Neural progenitor cell (in vitro differentiated cells): ENCODE measurements around the gene FLT4. TPM values are rescaled to one million over a fixed set of nuclear protein-coding genes. Genes with fewer than 3 reads are reported as not detected.
A peak's percentile ranks its signal among the peaks of the same experiment; 100 is the strongest.

ENCODE experiments used
- DNase-seq: peaks from one replicate; pipeline ENCODE4 v3.0.0-alpha.2; 2016; ENCODE audit warnings: low spot score
- H2AFZ ChIP-seq: fragments of 200-600 bp; sonication (generic); replicated peaks from 2 replicates; pipeline ENCODE4 v1.6.1; 2016; ENCODE audit warnings: antibody characterized with exemption
- H3F3A ChIP-seq: fragments of 200-600 bp; sonication (generic); 2 replicates; pipeline ENCODE4 v1.6.1; 2016; ENCODE audit warnings: antibody characterized with exemption, low read depth
- H3K27ac ChIP-seq: fragments of 200-600 bp; sonication (generic); 2 replicates; pipeline ENCODE4 v1.5.1; 2016; ENCODE audit warnings: mild to moderate bottlenecking
- H3K27me3 ChIP-seq: fragments of 200-600 bp; sonication (generic); 2 replicates; pipeline ENCODE4 v1.6.1; 2016; ENCODE audit warnings: mild to moderate bottlenecking, moderate library complexity
- H3K36me3 ChIP-seq: fragments of 200-600 bp; sonication (generic); 2 replicates; pipeline ENCODE4 v1.5.1; 2016
- H3K4me1 ChIP-seq: fragments of 200-600 bp; sonication (generic); 2 replicates; pipeline ENCODE4 v1.6.1; 2016; ENCODE audit warnings: mixed run types
- H3K4me2 ChIP-seq: fragments of 200-600 bp; sonication (generic); 2 replicates; pipeline ENCODE4 v1.6.1; 2016
- H3K4me3 ChIP-seq: fragments of 200-600 bp; sonication (generic); 2 replicates; pipeline ENCODE4 v1.5.1; 2016
- H3K79me2 ChIP-seq: fragments of 200-600 bp; sonication (generic); 2 replicates; pipeline ENCODE4 v1.6.1; 2016; ENCODE audit warnings: low read depth
- H3K9ac ChIP-seq: fragments of 200-600 bp; sonication (generic); 2 replicates; pipeline ENCODE4 v1.6.1; 2016
- H3K9me3 ChIP-seq: fragments of 200-600 bp; sonication (generic); 2 replicates; pipeline ENCODE4 v1.5.1; 2016; ENCODE audit warnings: low read depth
- H4K20me1 ChIP-seq: fragments of 200-600 bp; sonication (generic); 2 replicates; pipeline ENCODE4 v1.6.1; 2016; ENCODE audit warnings: low read depth
- H3K27ac Mint-ChIP-seq: 3 replicates; pipeline ENCODE4 v1.8.0; 2021; ENCODE audit warnings: mixed read lengths
- H3K27me3 Mint-ChIP-seq: 2 replicates; pipeline ENCODE4 v1.8.0; 2022; ENCODE audit warnings: low read depth, mild to moderate bottlenecking, inconsistent platforms, moderate library complexity, mixed read lengths; ENCODE audit not compliant: insufficient read depth
- H3K36me3 Mint-ChIP-seq: 3 replicates; pipeline ENCODE4 v1.8.0; 2021; ENCODE audit warnings: mixed read lengths
- H3K4me1 Mint-ChIP-seq: 3 replicates; pipeline ENCODE4 v1.8.0; 2021; ENCODE audit warnings: mixed read lengths
- H3K4me3 Mint-ChIP-seq: 3 replicates; pipeline ENCODE4 v1.8.0; 2021; ENCODE audit warnings: mild to moderate bottlenecking, moderate library complexity, mixed read lengths
- H3K9me3 Mint-ChIP-seq: 3 replicates; pipeline ENCODE4 v1.8.0; 2020; ENCODE audit warnings: mixed read lengths
- EZH2 ChIP-seq: fragments of 200-600 bp; sonication (generic); IDR thresholded peaks from 2 replicates; pipeline ENCODE4 v1.6.1; 2017; ENCODE audit warnings: antibody characterized with exemption, mild to moderate bottlenecking, moderate library complexity
- EZH2phosphoT487 ChIP-seq: fragments of 200-600 bp; sonication (generic); IDR thresholded peaks from 2 replicates; pipeline ENCODE4 v1.6.1; 2017; ENCODE audit warnings: antibody characterized with exemption
- total RNA-seq: library from RNA; depleted of rRNA; stranded (reverse); fragments of >200 nt; gene quantifications from 2 replicates; pipeline ENCODE4 v1.2.3, GENCODE V29; 2015; ENCODE audit warnings: low replicate concordance
- TF ChIP-seq, protein P1 (sequence below): fragments of 200-600 bp; sonication (generic); IDR thresholded peaks from 2 replicates; pipeline ENCODE4 v1.5.1; 2017; ENCODE audit warnings: antibody characterized with exemption, mild to moderate bottlenecking

The FLT4 gene
- total RNA-seq, 1 donor from 2014 or later, result 2.3 TPM

DNA sequence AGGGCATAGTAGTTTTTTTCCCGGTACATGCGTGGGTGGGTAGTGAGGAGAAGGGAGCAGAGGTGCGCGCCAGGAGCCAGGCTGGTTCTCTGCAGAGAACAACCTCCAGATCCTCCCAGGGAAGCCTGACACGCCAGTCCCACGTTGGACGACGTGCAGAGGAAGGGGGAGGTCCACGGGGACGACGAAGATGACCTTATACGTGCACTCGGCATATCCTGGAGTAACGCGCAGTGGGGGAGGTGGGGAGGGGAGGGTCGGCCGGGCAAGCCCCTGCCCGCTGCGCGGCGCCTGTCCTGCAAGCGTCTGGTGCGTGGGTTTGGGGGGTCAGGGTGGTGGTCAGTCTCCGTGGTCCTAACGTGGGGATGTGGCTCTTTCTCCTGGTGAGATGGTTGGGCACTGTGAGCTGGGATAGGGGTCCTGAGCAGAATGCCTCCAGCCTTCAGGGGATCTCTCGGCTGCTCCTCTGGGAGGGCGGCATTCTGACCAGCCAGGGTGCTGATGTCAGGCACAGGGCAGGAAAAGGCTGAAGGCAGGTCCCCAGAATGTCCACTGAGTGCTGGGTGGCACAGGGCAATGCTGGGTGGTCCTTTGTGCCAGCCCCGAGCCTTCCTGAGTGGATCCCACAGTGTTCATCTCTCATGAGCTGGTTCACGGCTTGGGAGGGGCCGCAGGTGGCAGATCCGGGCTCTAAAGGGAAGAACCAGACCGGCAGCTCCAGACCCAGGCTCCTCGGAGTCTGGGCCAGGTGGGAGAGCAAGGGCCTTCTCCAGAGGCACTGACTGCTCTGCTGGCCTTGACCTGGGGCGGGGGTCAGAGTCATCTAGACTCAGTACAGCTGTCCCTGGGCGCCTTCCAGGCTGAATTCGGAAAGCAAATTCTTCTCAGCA lies 47.6 kb downstream of the FLT4 start:
- H3K79me2 ChIP-seq, result no peaks in the 10 kb centered on the region
- H3K9ac ChIP-seq, result no peak overlapping the region
- no peak overlapping the region for H3K4me2 ChIP-seq
- no peaks in the 10 kb centered on the region for H3K36me3 ChIP-seq
- H3K4me3 ChIP-seq, result no peak overlapping the region
- Mint-ChIP-seq H3K4me1 (peaks cover 3% of the 10 kb centered on the region), H3K36me3 (no peaks in the 10 kb centered on the region), H3K27me3 (peaks cover 9% of the 10 kb centered on the region), H3K27ac (no peak overlapping the region), H3K4me3 (no peak overlapping the region), H3K9me3 (peaks cover 2% of the 10 kb centered on the region)
- no peaks in the 10 kb centered on the region for H4K20me1 ChIP-seq
- H3F3A ChIP-seq, result no peaks in the 10 kb centered on the region
- H3K9me3 ChIP-seq, result no peaks in the 10 kb centered on the region
- TF ChIP-seq EZH2 (no peak), EZH2phosphoT487 (no peak)
- TF ChIP-seq, protein P1, sequence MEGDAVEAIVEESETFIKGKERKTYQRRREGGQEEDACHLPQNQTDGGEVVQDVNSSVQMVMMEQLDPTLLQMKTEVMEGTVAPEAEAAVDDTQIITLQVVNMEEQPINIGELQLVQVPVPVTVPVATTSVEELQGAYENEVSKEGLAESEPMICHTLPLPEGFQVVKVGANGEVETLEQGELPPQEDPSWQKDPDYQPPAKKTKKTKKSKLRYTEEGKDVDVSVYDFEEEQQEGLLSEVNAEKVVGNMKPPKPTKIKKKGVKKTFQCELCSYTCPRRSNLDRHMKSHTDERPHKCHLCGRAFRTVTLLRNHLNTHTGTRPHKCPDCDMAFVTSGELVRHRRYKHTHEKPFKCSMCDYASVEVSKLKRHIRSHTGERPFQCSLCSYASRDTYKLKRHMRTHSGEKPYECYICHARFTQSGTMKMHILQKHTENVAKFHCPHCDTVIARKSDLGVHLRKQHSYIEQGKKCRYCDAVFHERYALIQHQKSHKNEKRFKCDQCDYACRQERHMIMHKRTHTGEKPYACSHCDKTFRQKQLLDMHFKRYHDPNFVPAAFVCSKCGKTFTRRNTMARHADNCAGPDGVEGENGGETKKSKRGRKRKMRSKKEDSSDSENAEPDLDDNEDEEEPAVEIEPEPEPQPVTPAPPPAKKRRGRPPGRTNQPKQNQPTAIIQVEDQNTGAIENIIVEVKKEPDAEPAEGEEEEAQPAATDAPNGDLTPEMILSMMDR, result no peak
- no peaks in the 10 kb centered on the region for H3K27me3 ChIP-seq
- H2AFZ ChIP-seq, result no peak overlapping the region
- H3K4me1 ChIP-seq, result no peaks in the 10 kb centered on the region
- no peak for DNase-seq
- no peak overlapping the region for H3K27ac ChIP-seq

DNA sequence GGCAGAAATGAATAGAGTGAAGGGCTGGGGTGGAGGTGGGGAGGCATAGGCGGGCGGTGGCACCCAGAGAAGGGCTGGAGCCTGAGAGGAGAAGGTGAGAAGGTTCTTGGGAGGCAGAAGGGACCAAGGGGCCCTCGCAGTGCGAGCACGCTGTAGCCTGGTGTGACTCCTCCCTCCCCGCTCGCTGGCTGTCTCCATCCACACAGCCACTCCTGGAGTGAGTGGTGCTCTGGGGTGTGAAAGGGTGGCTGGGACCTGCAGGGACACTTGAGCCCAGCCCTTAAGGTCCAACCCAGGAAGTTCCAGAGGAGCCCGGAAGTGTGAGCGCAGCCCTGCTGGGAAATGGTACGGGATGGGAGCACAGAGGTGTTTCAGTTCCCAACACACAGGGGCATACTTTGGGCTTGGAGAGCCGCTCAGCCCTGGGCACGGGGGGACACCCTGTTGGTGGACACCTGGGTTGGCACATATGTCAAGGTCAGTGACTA lies 48.8 kb downstream of the FLT4 start:
- Histone ChIP-seq H3K27me3 (no peaks in the 10 kb centered on the region), H3K79me2 (no peaks in the 10 kb centered on the region), H3K4me2 (no peak overlapping the region), H3F3A (no peaks in the 10 kb centered on the region), H3K9me3 (no peaks in the 10 kb centered on the region), H3K4me3 (no peak overlapping the region), H3K4me1 (no peaks in the 10 kb centered on the region), H3K9ac (no peak overlapping the region), H3K27ac (no peak overlapping the region), H4K20me1 (no peaks in the 10 kb centered on the region), H3K36me3 (no peaks in the 10 kb centered on the region), H2AFZ (no peak overlapping the region)
- Mint-ChIP-seq H3K9me3 (peaks cover 2% of the 10 kb centered on the region), H3K4me1 (peaks cover 3% of the 10 kb centered on the region), H3K27ac (peak overlapping the region; percentile 74), H3K27me3 (peaks cover 7% of the 10 kb centered on the region), H3K36me3 (no peaks in the 10 kb centered on the region), H3K4me3 (no peak overlapping the region)
- TF ChIP-seq, protein P1, result no peak
- TF ChIP-seq EZH2phosphoT487 (no peak), EZH2 (no peak)
- no peak for DNase-seq

DNA sequence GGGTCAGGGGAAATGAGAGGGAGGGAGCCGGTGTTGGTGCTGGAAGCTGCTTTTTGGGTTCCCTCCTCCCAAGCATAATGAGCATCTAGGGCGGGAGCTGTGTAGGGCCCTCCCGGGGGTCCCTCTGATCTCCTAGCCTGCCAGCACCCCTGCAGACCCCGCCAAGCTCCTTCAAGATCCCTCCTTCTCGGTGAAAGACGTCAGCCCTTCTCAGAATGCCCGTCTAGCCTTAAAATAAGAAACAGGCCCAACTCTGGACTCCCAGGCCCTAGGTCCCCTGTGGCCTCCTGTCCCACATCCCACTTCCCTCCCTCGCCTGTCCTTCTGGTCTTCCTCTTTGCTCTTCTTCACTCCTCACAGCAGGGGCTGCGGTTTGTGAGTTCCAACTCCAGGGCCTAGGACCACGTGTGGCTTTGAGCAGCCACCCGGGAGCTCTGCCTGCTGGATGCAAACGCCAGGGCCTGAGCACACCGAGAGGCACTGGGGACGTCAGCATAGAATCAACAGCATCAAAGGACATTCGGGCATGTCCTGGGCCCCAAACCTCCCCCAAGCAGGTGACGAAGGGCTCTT lies 49.3 kb downstream of the FLT4 start:
- Histone ChIP-seq H4K20me1 (no peaks in the 10 kb centered on the region), H3K4me2 (no peak overlapping the region), H2AFZ (no peak overlapping the region), H3K79me2 (no peaks in the 10 kb centered on the region), H3K27ac (no peak overlapping the region), H3F3A (no peaks in the 10 kb centered on the region), H3K9me3 (no peaks in the 10 kb centered on the region), H3K4me3 (no peak overlapping the region), H3K4me1 (no peaks in the 10 kb centered on the region), H3K36me3 (no peaks in the 10 kb centered on the region), H3K27me3 (no peaks in the 10 kb centered on the region), H3K9ac (no peak overlapping the region)
- H3K4me1 Mint-ChIP-seq, result peaks cover 3% of the 10 kb centered on the region
- peaks cover 7% of the 10 kb centered on the region for H3K27me3 Mint-ChIP-seq
- TF ChIP-seq EZH2 (no peak), EZH2phosphoT487 (no peak)
- TF ChIP-seq, protein P1, result no peak
- no peaks in the 10 kb centered on the region for H3K36me3 Mint-ChIP-seq
- H3K4me3 Mint-ChIP-seq, result no peak overlapping the region
- peak overlapping the region; percentile 74 for H3K27ac Mint-ChIP-seq
- DNase-seq, result no peak
- H3K9me3 Mint-ChIP-seq, result peaks cover 2% of the 10 kb centered on the region
